ENCODE measurements around the gene RET. TPM values are rescaled to one million over a fixed set of nuclear protein-coding genes. Genes with fewer than 3 reads are reported as not detected.

RET gene
- total and polyA plus RNA-seq, 7 donors: 1.8 to 6.5 (median 3.9) TPM; not detected in 2

GRCh38 chr10:43177595-43177994, 100.7 kb downstream of the RET start:
- Histone ChIP-seq H3K27ac (no peak overlapping the region), H3K27me3 (no peaks in the 10 kb centered on the region), H3K4me3 (no peak overlapping the region), H3K36me3 (peaks cover 11 to 73% (median 18%) of the 10 kb centered on the region in 4 donors), H3K4me1 (peaks cover 0 to 7% (median 3%) of the 10 kb centered on the region in 4 donors), H3K9me3 (no peaks in the 10 kb centered on the region)
- DNase-seq: no peak
- 76 to 80% methylated on average over 1 of the region's 1 CpG for WGBS, 2 donors
- no peak for TF ChIP-seq EP300 (IDR thresholded peaks at IDR 0.05)
- no peak for TF ChIP-seq POLR2AphosphoS5 (IDR thresholded peaks at IDR 0.05)
- no peak for TF ChIP-seq CTCF (IDR thresholded peaks at IDR 0.05)
- TF ChIP-seq POLR2A (IDR thresholded peaks at IDR 0.05): no peak
- intact Hi-C loops (cut with DNase I): no loop called here

Other genes starting within 250 kb of the RET start
- gene CSGALNACT2, start 61.4 kb downstream of the RET start, total RNA-seq: 10 to 100 TPM; 25.0 to 37.1 (median 30.9) TPM
- gene CSGALNACT2, start 61.4 kb downstream of the RET start, polyA plus RNA-seq: 1 to 10 TPM; 3.2 to 6.9 (median 6.0) TPM
- 1 to 10 TPM in 1 of 4 donors, under 1 TPM in 3; 0.27 to 2.5 (median 0.34) TPM for gene RASGEF1A, start 190.0 kb downstream of the RET start, total RNA-seq
- 1 to 10 TPM in 1 of 3 donors, under 1 TPM in 2; 0.46 to 1.6 (median 0.60) TPM for gene RASGEF1A, start 190.0 kb downstream of the RET start, polyA plus RNA-seq

Data from sigmoid colon (tissue), 7 donors.